ENCODE results near the gene RIMOC1. TPM values are rescaled to one million over a fixed set of nuclear protein-coding genes. Genes with fewer than 3 reads are reported as not detected.
A peak's percentile ranks its signal among the peaks of the same experiment; 100 is the strongest.

Gene RIMOC1, protein sequence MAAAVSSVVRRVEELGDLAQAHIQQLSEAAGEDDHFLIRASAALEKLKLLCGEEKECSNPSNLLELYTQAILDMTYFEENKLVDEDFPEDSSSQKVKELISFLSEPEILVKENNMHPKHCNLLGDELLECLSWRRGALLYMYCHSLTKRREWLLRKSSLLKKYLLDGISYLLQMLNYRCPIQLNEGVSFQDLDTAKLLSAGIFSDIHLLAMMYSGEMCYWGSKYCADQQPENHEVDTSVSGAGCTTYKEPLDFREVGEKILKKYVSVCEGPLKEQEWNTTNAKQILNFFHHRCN
- polyA plus RNA-seq (ENCODE audit: insufficient read length in 4 of 4) = 10 to 100 TPM; 28.2 to 35.6 (median 31.1) TPM

- peak; percentile 94 to 99 (median 98) for DNase-seq (ENCODE audit: low read depth in 4 of 4, low spot score in 2 of 4)
These were observed at the start of gene RIMOC1 for GRCh38 chr5:41903892-41904799. Gene RIMOC1 (plus strand): TSS chr5:41904344. CDS start chr5:41904368, 24 bp downstream.

DNA sequence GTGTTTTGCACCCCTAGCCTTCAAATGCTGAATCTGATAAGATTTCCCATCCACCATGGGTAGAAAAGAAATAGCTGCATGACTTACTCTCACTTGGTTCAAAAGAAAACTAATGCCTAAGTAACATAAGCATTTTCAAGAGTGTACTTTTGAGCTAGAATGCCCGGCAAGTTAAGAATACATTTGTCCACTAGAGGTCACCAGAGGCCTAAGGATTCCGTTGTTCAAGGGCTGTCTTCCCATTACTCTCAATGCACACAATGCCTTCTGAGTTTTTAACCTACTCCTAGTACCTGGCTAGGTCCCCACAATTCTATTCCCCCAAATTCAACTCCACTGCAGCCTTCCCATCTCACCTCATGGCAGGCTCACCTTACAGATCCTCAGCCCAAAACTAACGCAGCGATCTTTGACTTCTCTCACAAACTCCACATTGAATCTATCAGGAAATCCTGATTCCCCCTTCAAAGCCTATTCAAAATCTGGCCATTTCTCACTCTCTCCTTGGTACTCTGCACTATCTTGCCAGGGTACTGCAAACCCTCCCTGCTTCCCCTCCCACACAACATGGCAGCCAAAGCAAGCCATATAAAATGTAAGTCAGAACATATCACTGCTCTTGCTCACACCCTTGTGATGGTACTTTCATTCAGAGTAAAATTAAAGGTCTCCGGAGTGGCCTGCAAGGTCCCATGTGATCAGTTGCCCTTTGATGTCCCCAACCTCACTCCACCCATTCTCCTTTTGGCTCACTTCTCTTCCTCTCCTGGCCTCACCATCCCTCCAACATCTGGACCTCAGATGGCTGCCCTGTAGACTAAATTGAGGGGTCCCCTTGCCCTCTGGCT lies 47.3 kb upstream of the RIMOC1 start:
- DNase-seq (ENCODE audit: low read depth in 4 of 4, low spot score in 2 of 4) = peak in 2 of 4 donors; percentile 59 to 75

DNA sequence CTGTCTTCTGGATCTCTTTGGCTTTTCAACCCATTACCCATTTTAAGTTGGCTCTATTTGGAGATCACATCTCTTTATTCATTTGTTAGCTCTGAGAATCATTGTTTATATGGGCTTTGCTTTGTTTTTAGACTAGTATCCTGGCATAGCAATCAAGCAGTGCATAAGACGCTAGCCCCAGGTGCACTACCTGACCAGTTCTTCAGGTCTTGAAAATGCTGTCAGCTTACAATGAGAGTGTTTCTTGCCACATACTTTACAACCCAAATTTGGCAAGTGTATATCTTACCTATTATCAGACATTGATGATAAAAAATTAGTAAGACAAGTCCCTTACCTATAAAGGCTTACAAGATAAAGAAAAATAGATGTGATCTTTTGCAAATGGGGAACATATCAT lies 46.2 kb upstream of the RIMOC1 start:
- no peak for DNase-seq (ENCODE audit: low read depth in 4 of 4, low spot score in 2 of 4)

DNA sequence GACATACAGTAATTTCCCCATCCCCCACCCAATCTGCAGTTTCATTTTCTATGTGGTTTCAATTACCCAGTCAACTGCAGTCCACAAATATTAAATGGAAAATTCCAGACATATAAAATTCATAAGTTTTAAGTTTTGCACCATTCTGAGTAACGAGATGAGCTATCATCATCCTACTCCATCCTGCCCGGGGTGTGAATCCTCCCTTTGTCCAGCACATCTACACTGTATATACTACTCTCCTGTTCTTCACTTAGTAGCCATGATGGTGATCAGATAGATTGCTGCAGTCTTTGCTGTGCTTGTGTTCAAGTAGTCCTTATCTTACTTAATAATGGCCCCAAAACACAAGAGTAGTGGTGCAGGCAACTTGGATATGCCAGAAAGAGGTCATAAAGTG lies 45.3 kb upstream of the RIMOC1 start:
- no peak for DNase-seq (ENCODE audit: low read depth in 4 of 4, low spot score in 2 of 4)

DNA sequence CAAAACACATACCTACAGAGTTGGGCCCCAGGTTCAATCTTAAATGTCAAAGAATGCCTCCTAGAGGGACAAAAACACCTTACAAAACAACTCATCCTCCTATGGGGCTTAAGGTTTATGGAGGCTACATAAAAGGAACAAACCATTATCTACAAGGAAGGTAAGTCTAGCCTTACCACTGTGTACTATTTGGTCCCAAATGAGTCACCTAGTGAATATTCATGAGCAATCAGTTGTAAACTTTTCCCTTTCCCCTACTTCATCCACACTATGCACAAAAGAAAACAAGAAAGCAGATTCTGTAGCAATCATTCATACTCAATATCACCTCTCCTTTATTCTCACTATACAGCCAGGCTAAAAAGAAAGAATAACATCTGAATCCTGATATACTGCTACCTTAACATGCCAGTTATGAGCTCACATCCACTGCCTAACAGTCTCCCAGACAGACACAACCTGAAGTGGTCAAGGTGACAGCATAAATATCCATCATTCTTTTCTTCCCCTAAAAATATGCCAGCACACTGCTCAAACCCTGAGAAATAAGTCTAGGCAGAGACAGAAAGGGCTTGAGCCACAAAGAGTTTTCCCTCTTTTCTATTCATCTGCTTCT lies 40.2 kb upstream of the RIMOC1 start:
- DNase-seq (ENCODE audit: low read depth in 4 of 4, low spot score in 2 of 4) = no peak

DNA sequence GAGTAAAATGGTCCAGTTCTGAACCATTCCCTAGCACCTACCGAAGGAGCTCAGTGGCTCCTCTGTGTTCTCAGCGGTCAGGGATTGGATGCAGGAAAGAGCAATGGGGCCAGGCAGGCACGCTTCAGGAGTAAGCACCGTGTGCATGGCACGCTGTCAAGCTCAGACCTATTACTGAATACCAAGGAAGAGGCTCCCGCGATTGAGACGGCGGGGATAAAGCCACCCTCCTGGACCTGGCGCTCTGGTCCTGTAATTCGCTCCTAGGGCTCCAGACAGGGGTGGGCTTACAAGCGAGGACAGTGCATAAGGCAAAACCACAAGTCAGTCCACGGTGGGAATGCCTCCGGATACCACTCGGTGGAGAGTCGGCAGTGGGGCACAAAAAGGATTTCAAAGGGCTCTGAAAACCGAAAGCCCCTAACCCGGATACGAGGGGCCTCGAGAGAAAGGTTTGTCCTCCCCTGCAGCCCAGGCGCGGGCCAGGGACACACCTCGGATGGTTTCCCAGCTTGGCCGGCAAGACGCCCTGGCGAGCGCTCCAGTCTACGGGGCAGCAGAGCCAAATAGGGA lies 34.9 kb upstream of the RIMOC1 start:
- peak in 2 of 4 donors; percentile 23 to 44 for DNase-seq (ENCODE audit: low read depth in 4 of 4, low spot score in 2 of 4)

DNA sequence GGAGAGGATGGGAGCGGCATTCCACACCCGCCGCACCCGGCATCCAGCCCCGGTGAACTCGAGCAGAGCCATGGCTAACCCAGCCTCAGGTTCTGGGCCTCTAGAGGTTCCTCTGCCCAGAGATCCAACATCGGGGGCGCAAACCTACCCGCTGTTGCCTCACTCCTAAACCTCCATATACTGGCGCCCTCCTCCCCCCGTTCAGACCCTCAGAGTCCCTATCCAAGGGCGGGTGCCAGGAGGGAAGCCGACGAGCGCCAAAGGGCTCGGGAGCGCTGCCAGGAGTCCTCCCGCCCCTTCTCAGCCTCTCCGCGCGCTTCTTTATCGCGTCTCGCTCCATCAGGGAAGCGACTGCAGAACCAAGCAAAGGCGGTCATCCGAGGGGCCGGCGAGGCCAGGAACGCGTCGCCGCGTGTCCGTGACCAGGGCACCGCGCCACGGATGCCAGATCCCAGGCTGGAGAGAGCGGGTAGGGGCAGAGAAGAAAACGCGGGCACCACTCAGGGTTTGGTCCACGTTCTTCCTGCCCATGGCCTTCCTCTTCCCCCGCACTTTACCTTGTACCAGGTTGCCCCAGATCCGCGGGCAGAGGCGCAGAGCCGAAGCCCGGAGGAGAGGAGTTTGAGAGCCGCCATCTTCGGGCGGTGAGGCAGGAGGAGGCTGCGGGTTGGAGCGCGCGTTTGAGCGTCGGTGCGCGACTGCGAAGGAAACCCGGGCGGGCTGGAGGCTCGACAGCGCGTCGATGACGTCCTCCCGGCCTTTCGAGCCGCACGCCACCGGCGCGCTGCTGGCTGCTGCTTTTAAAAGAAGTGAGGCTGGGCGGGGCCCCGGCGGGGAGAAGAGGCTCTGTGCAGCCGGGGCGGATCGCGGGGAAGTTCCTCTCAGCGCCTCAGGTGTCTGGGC lies 34.2 kb upstream of the RIMOC1 start, which contains the start of gene OXCT1:
TSS of gene OXCT1 (minus strand) at position 702 of the 903 bp plus-strand sequence. CDS start at position 635, 67 bp downstream.
- peak; percentile 50 to 67 (median 56) for DNase-seq (ENCODE audit: low read depth in 4 of 4, low spot score in 2 of 4)

DNA sequence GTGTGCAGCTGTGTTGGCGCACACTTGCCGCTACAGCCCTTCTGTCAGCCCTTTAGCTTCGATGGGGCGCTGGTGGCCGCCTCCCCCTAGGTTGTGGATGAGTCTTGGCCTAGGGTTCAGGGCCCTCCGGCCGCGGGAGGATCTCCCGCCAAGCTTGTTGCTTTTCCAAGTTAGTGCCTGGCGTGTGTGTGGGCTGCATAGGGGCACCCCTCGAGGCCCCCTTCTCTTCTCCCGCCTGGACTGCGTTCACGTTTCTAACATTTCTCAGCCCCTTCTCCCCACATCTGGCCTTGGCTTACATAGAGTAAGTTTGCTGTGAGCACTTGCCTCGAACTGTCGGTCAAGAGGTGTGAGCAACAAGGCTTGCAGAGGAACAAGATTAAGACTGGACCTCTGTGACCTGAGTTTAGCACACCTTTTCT lies 33.5 kb upstream of the RIMOC1 start:
- DNase-seq (ENCODE audit: low read depth in 4 of 4, low spot score in 2 of 4) = no peak

DNA sequence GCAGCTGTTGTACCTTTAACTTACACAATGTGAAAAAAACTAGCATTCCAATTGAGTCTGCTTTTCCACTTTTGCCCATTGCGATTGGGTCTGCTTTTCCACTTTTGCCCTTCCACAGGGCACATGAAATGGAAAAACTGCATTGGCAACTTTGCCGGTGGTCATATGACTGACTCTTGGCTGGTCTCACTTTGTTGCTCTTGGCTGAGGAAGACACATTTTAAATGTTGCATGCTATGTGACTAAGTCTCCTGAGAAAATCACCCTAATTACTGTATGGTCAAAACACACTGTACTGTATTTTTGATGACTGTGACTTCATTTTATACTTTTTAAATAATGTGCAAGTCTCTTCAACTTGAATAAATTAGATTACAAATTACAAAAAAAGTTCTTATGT lies 32.3 kb upstream of the RIMOC1 start:
- no peak for DNase-seq (ENCODE audit: low read depth in 4 of 4, low spot score in 2 of 4)

DNA sequence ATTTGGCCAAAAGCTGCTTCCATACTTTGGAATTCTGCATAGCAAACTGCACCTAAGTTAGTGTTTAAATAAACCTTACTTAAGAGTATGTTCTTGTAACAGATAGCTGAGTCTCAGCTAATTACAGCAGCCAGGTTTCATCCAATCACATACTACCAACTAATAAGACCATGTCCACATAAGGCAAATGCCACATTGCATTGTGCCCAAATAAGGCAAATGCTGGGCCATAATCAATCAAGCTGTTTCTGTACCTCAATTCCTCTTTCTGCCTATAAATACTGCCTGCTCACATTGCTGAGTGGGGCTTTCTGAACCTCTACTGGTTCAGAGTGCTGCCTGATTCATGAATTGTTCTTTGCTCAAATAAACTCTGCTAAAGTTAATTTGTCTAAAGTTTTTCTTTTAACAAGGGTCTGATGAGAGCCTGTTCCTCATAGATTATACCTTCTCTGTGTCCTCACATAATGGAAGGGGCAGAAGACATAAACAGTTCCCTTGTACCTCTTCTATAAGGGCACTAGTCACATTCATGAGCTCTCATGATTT lies 29.6 kb upstream of the RIMOC1 start:
- DNase-seq (ENCODE audit: low read depth in 4 of 4, low spot score in 2 of 4) = no peak

DNA sequence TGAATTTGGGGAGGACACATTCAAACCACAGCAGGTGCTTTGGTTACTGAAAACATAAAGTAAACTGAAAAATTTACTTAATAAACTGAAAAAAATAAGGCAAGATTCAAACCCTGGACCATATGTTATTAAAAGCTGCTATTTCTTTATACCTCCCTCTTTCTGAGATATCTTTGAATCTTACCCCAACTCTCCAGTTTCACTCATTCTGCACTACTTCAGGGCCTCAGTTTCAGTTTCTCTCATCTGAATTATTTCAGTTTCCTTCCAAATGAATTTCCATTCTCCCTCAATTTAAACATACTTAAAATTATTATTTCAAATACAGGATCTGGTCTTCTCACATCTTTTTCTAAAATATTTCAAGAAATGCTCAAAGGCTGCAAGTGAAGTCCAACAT lies 29.0 kb upstream of the RIMOC1 start:
- no peak for DNase-seq (ENCODE audit: low read depth in 4 of 4, low spot score in 2 of 4)

DNA sequence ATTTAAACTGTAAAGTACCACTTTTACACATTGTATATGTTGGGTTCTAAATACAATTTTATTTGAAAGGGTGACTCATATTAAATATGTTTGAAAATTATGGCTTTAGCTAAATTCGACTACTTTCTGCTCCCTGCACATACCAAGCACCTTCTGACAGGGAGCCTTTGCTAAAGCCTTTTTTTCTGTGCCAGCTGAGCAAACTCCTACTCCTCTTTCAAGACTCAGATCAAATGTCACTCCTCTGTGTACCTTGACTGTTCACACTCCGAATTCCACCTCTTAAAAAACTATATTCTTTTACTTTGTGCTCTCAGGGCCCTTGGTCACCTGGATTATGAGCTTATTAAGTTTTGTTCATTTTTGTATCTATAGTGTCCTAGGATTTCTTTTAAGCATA lies 27.5 kb upstream of the RIMOC1 start:
- DNase-seq (ENCODE audit: low read depth in 4 of 4, low spot score in 2 of 4) = no peak

GRCh38 chr5:41877408-41877807 lies 26.7 kb upstream of the RIMOC1 start:
- no peak for DNase-seq (ENCODE audit: low read depth in 4 of 4, low spot score in 2 of 4)

DNA sequence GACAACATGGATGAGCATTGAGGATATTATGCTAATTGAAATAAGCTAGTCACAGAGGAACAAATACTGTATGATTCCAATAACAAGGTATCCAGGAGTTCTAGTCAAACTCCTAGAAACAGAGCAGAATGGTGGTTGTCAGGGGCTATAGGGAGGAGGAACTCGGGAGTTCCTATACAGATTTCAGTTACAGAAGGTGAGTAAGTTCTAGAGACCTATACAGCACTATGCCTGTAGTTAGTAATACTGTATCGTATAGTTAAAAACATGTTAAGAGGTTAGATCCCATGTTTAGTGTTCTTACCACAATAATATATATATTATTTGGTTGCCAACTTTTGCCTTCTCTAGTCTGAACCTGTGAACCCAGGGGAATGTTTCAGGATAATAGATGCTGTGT lies 26.0 kb upstream of the RIMOC1 start:
- no peak for DNase-seq (ENCODE audit: low read depth in 4 of 4, low spot score in 2 of 4)

- no peak for DNase-seq (ENCODE audit: low read depth in 4 of 4, low spot score in 2 of 4)
These were observed 25.3 kb upstream of the RIMOC1 start for GRCh38 chr5:41878643-41879478.

DNA sequence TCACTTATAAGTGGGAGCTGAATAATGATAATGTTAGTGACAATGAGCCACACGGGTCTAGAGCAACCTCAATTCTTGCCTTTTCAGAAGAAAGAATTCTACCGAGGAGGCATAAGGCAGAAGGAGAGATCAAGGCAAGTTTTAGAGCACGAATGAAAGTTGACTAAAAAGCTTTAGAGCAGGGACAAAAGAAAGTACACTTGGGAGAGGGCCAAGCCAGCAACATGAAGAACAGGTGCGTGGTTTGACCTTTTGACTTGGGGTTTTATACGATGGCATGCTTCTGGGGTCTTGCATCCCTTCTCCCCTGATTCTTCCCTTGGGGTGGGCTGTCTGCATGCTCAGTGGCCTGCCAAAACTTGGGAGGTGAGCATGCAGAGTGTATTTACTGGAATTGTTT lies 21.4 kb upstream of the RIMOC1 start:
- DNase-seq (ENCODE audit: low read depth in 4 of 4, low spot score in 2 of 4) = no peak

DNA sequence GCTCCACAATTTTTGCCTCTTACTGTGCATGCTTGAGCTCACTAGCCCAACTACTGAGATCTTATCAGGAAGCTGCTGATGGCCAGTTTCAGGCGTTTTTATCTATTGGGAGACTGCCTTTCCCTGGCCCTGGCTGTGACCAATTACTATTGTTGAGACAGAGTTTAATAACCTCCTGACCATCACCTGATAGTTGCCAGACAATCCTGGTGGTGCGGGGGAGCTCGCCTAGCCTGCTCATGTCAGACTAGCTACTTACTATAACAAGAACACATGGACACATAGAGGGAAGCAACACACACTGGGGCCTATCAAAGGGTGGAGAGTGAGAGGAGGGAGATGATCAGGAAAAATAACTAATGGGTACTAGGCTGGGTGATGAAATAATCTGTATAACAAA lies 20.9 kb upstream of the RIMOC1 start:
- DNase-seq (ENCODE audit: low read depth in 4 of 4, low spot score in 2 of 4) = no peak

DNA sequence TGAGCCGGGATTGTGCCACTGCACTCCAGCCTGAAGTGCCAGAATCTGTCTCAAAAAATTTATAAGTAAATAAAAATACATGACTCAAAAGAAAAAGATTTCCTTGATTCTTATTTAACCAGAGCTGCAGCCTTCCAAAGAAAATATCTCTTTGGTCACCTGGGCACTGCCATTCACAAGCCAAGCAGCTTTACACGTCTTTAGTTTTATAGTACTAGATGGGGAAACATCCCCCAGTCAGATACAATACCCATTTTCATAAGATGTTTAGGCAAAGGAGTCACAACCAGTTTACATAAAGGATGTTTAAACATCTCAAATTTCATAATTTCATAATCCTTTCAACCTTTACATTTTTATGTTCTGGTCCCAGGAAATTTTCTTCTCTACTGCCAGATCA lies 20.2 kb upstream of the RIMOC1 start:
- no peak for DNase-seq (ENCODE audit: low read depth in 4 of 4, low spot score in 2 of 4)
